Measurements from ENCODE around the gene TIPARP.

Gene TIPARP

DNA sequence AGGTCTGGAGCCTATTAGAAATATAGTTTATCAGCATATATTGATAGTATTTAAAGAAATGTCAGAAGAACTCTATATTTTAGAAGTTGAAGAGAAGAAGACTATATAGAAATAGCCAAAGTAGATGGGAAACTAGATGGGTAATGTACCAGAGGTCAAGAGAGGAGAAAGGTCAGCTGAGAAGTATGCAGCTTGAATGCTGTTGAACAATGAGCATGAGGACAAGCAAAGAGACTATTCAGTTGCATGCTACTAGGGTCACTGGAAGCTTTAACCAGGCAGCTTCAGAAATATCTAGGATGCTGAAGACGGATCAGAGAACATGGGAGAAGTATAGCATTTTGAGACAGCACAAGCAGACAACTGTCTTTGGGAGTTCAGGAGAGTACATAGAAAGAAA is 19.6 kb upstream of the TIPARP start:
- Histone ChIP-seq H3K79me2 (ENCODE audit: insufficient read depth, low read length) (no peaks in the 10 kb centered on the region), H3K27me3 (ENCODE audit: insufficient read depth, low read length) (no peaks in the 10 kb centered on the region), H4K20me1 (ENCODE audit: insufficient read depth, low read length) (no peaks in the 10 kb centered on the region), H3K27ac (ENCODE audit: low read depth, low read length, poor library complexity, severe bottlenecking) (no peak overlapping the region), H3K9ac (ENCODE audit: low read length) (no peak overlapping the region), H3K36me3 (ENCODE audit: insufficient read depth, low read length) (no peaks in the 10 kb centered on the region), H3K4me1 (ENCODE audit: insufficient read depth, low read length, severe bottlenecking) (no peaks in the 10 kb centered on the region), H3F3A (ENCODE audit: insufficient read depth, low read length) (no peaks in the 10 kb centered on the region), H2AFZ (ENCODE audit: low read length) (no peak overlapping the region), H3K9me3 (ENCODE audit: low read length) (no peaks in the 10 kb centered on the region), H3K4me2 (ENCODE audit: low read length) (no peak overlapping the region), H3K9me2 (ENCODE audit: low read depth, low read length) (no peaks in the 10 kb centered on the region), H3K4me3 (ENCODE audit: low read depth, low read length, poor library complexity, severe bottlenecking) (no peak overlapping the region)
- TF ChIP-seq, protein P1, sequence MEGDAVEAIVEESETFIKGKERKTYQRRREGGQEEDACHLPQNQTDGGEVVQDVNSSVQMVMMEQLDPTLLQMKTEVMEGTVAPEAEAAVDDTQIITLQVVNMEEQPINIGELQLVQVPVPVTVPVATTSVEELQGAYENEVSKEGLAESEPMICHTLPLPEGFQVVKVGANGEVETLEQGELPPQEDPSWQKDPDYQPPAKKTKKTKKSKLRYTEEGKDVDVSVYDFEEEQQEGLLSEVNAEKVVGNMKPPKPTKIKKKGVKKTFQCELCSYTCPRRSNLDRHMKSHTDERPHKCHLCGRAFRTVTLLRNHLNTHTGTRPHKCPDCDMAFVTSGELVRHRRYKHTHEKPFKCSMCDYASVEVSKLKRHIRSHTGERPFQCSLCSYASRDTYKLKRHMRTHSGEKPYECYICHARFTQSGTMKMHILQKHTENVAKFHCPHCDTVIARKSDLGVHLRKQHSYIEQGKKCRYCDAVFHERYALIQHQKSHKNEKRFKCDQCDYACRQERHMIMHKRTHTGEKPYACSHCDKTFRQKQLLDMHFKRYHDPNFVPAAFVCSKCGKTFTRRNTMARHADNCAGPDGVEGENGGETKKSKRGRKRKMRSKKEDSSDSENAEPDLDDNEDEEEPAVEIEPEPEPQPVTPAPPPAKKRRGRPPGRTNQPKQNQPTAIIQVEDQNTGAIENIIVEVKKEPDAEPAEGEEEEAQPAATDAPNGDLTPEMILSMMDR (IDR thresholded peaks at IDR 0.05; ENCODE audit: low read length), result no peak
- TF ChIP-seq EZH2 (IDR thresholded peaks at IDR 0.05; ENCODE audit: borderline replicate concordance, low read length), result no peak

DNA sequence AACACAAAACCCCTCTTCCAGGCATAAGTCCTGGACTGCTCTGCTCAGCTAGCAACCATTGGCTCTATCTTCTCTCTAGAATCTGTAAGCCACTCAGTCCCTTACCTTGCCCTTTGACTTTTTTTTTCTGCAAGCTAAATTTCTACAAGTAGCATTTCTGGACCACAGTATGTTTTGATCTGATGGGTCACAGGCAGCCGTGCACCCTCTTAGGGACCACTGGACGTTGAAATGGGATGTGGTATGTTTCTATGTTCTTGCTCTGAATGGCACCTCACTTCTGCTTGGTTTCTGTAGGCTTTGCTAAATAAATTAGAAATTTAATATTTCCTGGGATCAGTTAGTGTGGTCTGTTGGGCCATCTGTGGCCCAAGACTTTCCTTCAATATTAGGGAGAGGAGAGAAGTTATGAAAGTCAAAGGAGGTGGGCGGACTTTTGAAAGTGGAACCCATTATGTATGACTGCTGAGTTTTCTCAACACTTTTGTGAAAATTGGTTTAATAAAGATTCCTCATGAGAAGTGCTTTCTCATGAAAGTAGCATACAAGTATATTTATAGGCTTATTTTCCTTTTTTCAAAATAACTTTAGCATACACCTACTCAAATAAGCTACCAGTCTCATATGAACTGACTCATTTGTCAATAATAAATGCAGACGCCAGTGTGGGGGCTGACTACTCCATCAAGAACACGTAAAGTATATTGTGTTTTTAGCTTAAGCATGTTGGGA is 18.4 kb upstream of the TIPARP start:
- Histone ChIP-seq H3K9me3 (ENCODE audit: low read length) (no peaks in the 10 kb centered on the region), H3K79me2 (ENCODE audit: insufficient read depth, low read length) (no peaks in the 10 kb centered on the region), H3K9me2 (ENCODE audit: low read depth, low read length) (no peaks in the 10 kb centered on the region), H3K4me2 (ENCODE audit: low read length) (no peak overlapping the region), H3K36me3 (ENCODE audit: insufficient read depth, low read length) (no peaks in the 10 kb centered on the region), H3K4me3 (ENCODE audit: low read depth, low read length, poor library complexity, severe bottlenecking) (no peak overlapping the region), H3K27ac (ENCODE audit: low read depth, low read length, poor library complexity, severe bottlenecking) (no peak overlapping the region), H3F3A (ENCODE audit: insufficient read depth, low read length) (no peaks in the 10 kb centered on the region), H3K27me3 (ENCODE audit: insufficient read depth, low read length) (no peaks in the 10 kb centered on the region), H3K4me1 (ENCODE audit: insufficient read depth, low read length, severe bottlenecking) (no peaks in the 10 kb centered on the region), H3K9ac (ENCODE audit: low read length) (no peak overlapping the region), H2AFZ (ENCODE audit: low read length) (no peak overlapping the region), H4K20me1 (ENCODE audit: insufficient read depth, low read length) (no peaks in the 10 kb centered on the region)
- TF ChIP-seq, protein P1 (IDR thresholded peaks at IDR 0.05; ENCODE audit: low read length), result no peak
- TF ChIP-seq EZH2 (IDR thresholded peaks at IDR 0.05; ENCODE audit: borderline replicate concordance, low read length), result no peak

DNA sequence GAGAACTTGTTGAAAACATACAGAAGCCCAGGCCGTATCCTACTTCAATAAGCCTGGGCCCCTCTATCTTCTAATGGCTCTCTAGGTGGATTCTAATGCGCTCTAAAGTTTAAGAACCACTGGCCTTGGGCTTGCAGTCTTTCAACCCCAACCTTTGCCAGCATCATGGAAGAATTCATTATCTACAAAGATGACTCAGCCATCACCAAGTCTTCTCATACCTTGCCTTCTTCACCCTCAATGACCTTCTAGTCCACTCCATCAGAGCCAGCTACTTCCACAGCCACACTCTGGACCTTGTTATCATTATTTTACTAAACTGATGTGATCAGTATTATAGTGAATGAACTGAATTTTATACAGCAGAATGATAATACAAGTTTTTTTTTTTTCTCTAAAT is 16.9 kb upstream of the TIPARP start:
- H3K9ac ChIP-seq (ENCODE audit: low read length), result no peak overlapping the region
- TF ChIP-seq EZH2 (IDR thresholded peaks at IDR 0.05; ENCODE audit: borderline replicate concordance, low read length), result no peak
- TF ChIP-seq, protein P1 (IDR thresholded peaks at IDR 0.05; ENCODE audit: low read length), result no peak
- H3K36me3 ChIP-seq (ENCODE audit: insufficient read depth, low read length), result no peaks in the 10 kb centered on the region
- H3K4me2 ChIP-seq (ENCODE audit: low read length), result no peak overlapping the region
- no peak overlapping the region for H3K4me3 ChIP-seq (ENCODE audit: low read depth, low read length, poor library complexity, severe bottlenecking)
- no peak overlapping the region for H2AFZ ChIP-seq (ENCODE audit: low read length)
- no peaks in the 10 kb centered on the region for H3K9me2 ChIP-seq (ENCODE audit: low read depth, low read length)
- no peaks in the 10 kb centered on the region for H3F3A ChIP-seq (ENCODE audit: insufficient read depth, low read length)
- H3K27ac ChIP-seq (ENCODE audit: low read depth, low read length, poor library complexity, severe bottlenecking), result no peak overlapping the region
- no peaks in the 10 kb centered on the region for H3K27me3 ChIP-seq (ENCODE audit: insufficient read depth, low read length)
- H3K4me1 ChIP-seq (ENCODE audit: insufficient read depth, low read length, severe bottlenecking), result no peaks in the 10 kb centered on the region
- H4K20me1 ChIP-seq (ENCODE audit: insufficient read depth, low read length), result no peaks in the 10 kb centered on the region
- no peaks in the 10 kb centered on the region for H3K79me2 ChIP-seq (ENCODE audit: insufficient read depth, low read length)
- H3K9me3 ChIP-seq (ENCODE audit: low read length), result no peaks in the 10 kb centered on the region

All from OCI-LY1 (cell line).